H1 (cell line): ENCODE data around the gene OR6M1.

Experiments used
- CHD2 ChIP-seq: IDR thresholded peaks from 2 replicates; pipeline ENCODE4 v1.6.1; 2012; ENCODE audit warnings: low read length, improper control_type of control experiment
- EZH2 ChIP-seq: fragments of 200-600 bp; sonication (generic); IDR thresholded peaks from 2 replicates; pipeline ENCODE4 v1.7.1; 2012; ENCODE audit warnings: low read depth, mild to moderate bottlenecking, moderate library complexity, low read length, inconsistent platforms; ENCODE audit not compliant: severe bottlenecking
- GABPA ChIP-seq: IDR thresholded peaks from 2 replicates; pipeline ENCODE4 v1.6.1; 2011; ENCODE audit warnings: mild to moderate bottlenecking, low read length, moderate library complexity, borderline replicate concordance; ENCODE audit not compliant: insufficient read depth
- HDAC6 ChIP-seq: IDR thresholded peaks from one replicate; pipeline ENCODE4 v1.7.1; 2012; ENCODE audit warnings: low read depth, mild to moderate bottlenecking, inconsistent platforms, low read length, moderate library complexity
- KDM5A ChIP-seq: fragments of 200-600 bp; IDR thresholded peaks from 2 replicates; pipeline ENCODE4 v1.7.1; 2012; ENCODE audit warnings: mild to moderate bottlenecking, low read length, inconsistent platforms, mixed read lengths
- MAFK ChIP-seq: IDR thresholded peaks from 2 replicates; pipeline ENCODE4 v1.6.1; 2012; ENCODE audit warnings: low read depth, mild to moderate bottlenecking, improper control_type of control experiment, low read length
- POLR2A ChIP-seq, 2 experiments: IDR thresholded peaks; 1 replicate in 1 of 2; 2 replicates in 1 of 2; pipeline ENCODE4 v1.6.1; 2011; ENCODE audit warnings: low read depth in 2 of 2, low read length in 2 of 2, mild to moderate bottlenecking in 2 of 2; ENCODE audit errors: control extremely low read depth in 1 of 2
- RAD21 ChIP-seq, 2 experiments: IDR thresholded peaks in 1 of 2; conservative IDR thresholded peaks in 1 of 2; 2 replicates each; pipeline ENCODE4 v1.6.1; 2011; ENCODE audit warnings: low read depth in 2 of 2, low read length in 2 of 2, improper control_type of control experiment in 1 of 2, inconsistent platforms in 1 of 2, mild to moderate bottlenecking in 1 of 2, moderate library complexity in 1 of 2
- TAF1 ChIP-seq: IDR thresholded peaks from 2 replicates; pipeline ENCODE4 v1.6.1; 2011; ENCODE audit warnings: mild to moderate bottlenecking, low read depth, low read length
- TEAD4 ChIP-seq: IDR thresholded peaks from 2 replicates; pipeline ENCODE4 v1.6.1; 2012; ENCODE audit warnings: low read depth, low read length, inconsistent platforms, mixed read lengths
- YY1 ChIP-seq: IDR thresholded peaks from 2 replicates; pipeline ENCODE4 v1.6.1; 2011; ENCODE audit warnings: low read depth, mild to moderate bottlenecking, low read length
- ZNF274 ChIP-seq: IDR thresholded peaks from 2 replicates; pipeline ENCODE4 v1.7.0; 2012; ENCODE audit warnings: low read length, borderline replicate concordance; ENCODE audit errors: extremely low read depth
- TF ChIP-seq, protein P1 (sequence below), 3 experiments: IDR thresholded peaks; 1 replicate in 2 of 3; 2 replicates in 1 of 3; pipeline versions ENCODE4 v1.5.1 to v1.6.1; 2011; ENCODE audit warnings: low read length in 3 of 3, mild to moderate bottlenecking in 3 of 3, inconsistent platforms in 2 of 3, low read depth in 1 of 3, moderate library complexity in 1 of 3; ENCODE audit not compliant: insufficient read depth in 1 of 3; ENCODE audit errors: control extremely low read depth in 1 of 3

DNA sequence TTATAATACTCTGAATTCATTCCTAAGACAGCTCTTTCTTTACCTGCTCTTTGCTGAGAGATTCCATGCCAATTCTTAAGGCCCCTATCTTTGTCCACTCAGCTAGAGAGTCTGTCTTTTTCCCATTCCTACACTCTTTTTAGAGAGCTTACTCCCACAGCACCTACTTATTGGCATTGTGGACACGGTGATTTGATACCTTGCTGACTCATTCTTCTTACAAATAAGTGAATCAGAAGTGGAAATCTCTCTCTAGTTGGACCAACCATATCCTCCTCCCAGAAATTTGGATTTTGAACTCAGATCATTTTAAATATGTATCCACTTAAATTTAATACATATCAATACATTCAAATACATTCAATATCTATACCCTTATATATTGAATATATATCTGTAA lies 32.5 kb upstream of the OR6M1 start:
- no peak for TF ChIP-seq POLR2A (IDR thresholded peaks at IDR 0.05; ENCODE audit: control extremely low read depth in 1 of 2, low read depth in 2 of 2, low read length in 2 of 2)
- TF ChIP-seq, protein P1, sequence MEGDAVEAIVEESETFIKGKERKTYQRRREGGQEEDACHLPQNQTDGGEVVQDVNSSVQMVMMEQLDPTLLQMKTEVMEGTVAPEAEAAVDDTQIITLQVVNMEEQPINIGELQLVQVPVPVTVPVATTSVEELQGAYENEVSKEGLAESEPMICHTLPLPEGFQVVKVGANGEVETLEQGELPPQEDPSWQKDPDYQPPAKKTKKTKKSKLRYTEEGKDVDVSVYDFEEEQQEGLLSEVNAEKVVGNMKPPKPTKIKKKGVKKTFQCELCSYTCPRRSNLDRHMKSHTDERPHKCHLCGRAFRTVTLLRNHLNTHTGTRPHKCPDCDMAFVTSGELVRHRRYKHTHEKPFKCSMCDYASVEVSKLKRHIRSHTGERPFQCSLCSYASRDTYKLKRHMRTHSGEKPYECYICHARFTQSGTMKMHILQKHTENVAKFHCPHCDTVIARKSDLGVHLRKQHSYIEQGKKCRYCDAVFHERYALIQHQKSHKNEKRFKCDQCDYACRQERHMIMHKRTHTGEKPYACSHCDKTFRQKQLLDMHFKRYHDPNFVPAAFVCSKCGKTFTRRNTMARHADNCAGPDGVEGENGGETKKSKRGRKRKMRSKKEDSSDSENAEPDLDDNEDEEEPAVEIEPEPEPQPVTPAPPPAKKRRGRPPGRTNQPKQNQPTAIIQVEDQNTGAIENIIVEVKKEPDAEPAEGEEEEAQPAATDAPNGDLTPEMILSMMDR (IDR thresholded peaks at IDR 0.05; ENCODE audit: control extremely low read depth in 1 of 3, insufficient read depth in 1 of 3, low read depth in 1 of 3, low read length in 3 of 3): no peak
- TF ChIP-seq YY1: no peak
- TF ChIP-seq MAFK: no peak
- TF ChIP-seq GABPA: no peak
- no peak for TF ChIP-seq EZH2
- TF ChIP-seq RAD21 (IDR thresholded peaks at IDR 0.05 in 1 of 2, conservative IDR thresholded peaks at IDR 0.05 in 1 of 2; ENCODE audit: low read depth in 2 of 2, low read length in 2 of 2): no peak
- TF ChIP-seq KDM5A: no peak
- no peak for TF ChIP-seq TEAD4
- no peak for TF ChIP-seq ZNF274
- TF ChIP-seq HDAC6: no peak
- no peak for TF ChIP-seq CHD2
- no peak for TF ChIP-seq TAF1
